Osteocyte (in vitro differentiated cells): ENCODE data around the gene KIF9. TPM values are rescaled to one million over a fixed set of nuclear protein-coding genes. Genes with fewer than 3 reads are reported as not detected.

ENCODE experiments used
- DNase-seq: peaks from one replicate; pipeline ENCODE4 v3.0.0; 2021; ENCODE audit warnings: mixed read lengths; ENCODE audit not compliant: unreplicated experiment; ENCODE audit errors: extremely low spot score
- H3K27ac Mint-ChIP-seq: one replicate; pipeline ENCODE4 v1.8.0; 2021; ENCODE audit warnings: mild to moderate bottlenecking, mixed read lengths; ENCODE audit not compliant: unreplicated experiment
- H3K27me3 Mint-ChIP-seq: one replicate; pipeline ENCODE4 v1.8.0; 2021; ENCODE audit warnings: mixed read lengths; ENCODE audit not compliant: unreplicated experiment
- H3K36me3 Mint-ChIP-seq: one replicate; pipeline ENCODE4 v1.8.0; 2021; ENCODE audit warnings: mixed read lengths; ENCODE audit not compliant: unreplicated experiment
- H3K4me1 Mint-ChIP-seq: one replicate; pipeline ENCODE4 v1.8.0; 2021; ENCODE audit warnings: mixed read lengths; ENCODE audit not compliant: unreplicated experiment
- H3K4me3 Mint-ChIP-seq: one replicate; pipeline ENCODE4 v1.8.0; 2021; ENCODE audit warnings: mild to moderate bottlenecking, moderate library complexity, mixed read lengths; ENCODE audit not compliant: unreplicated experiment
- H3K9me3 Mint-ChIP-seq: one replicate; pipeline ENCODE4 v1.8.0; 2021; ENCODE audit warnings: mixed read lengths; ENCODE audit not compliant: unreplicated experiment
- CTCF ChIP-seq: fragments of 200-600 bp; sonication (generic); IDR thresholded peaks from 2 replicates; pipeline ENCODE4 v1.5.0; 2021; ENCODE audit warnings: antibody characterized with exemption, mild to moderate bottlenecking, moderate library complexity
- total RNA-seq: library from RNA; stranded (reverse); gene quantifications from 2 replicates; pipeline ENCODE4 v1.2.1, GENCODE V29; 2021

KIF9 gene
- total RNA-seq, 1 donor from 2014 or later: 6.2 TPM

DNA sequence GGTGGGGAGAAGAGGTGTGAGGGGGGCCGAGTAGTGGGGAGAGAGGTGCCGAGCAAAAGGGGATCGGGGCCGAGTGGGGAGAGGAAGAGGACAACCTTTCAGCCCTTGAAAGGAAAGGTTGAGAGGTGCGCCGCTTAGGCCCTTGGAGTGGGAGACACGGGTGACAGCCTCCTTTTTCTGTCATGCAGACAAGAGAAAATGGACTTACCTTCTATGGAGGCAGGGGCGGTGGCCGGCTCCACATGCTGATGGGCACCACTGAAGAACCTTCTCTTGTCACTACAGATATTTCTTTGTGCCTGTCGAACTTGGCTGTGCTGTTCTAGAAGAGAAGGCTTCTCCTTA lies 566 bp upstream of the KIF9 start:
- Mint-ChIP-seq H3K36me3 (peaks cover 2% of the 10 kb centered on the region), H3K27ac (peak overlapping the region; percentile 100), H3K4me3 (peak overlapping the region; percentile 98), H3K27me3 (no peaks in the 10 kb centered on the region), H3K4me1 (peaks cover 29% of the 10 kb centered on the region), H3K9me3 (no peaks in the 10 kb centered on the region)
- TF ChIP-seq CTCF: no peak
- DNase-seq: no peak

GRCh38 chr3:47280519-47280918 lies 2.1 kb downstream of the KIF9 start:
- Mint-ChIP-seq H3K36me3 (peaks cover 2% of the 10 kb centered on the region), H3K9me3 (no peaks in the 10 kb centered on the region), H3K4me3 (no peak overlapping the region), H3K4me1 (peaks cover 29% of the 10 kb centered on the region), H3K27me3 (no peaks in the 10 kb centered on the region), H3K27ac (no peak overlapping the region)
- no peak for TF ChIP-seq CTCF
- no peak for DNase-seq

DNA sequence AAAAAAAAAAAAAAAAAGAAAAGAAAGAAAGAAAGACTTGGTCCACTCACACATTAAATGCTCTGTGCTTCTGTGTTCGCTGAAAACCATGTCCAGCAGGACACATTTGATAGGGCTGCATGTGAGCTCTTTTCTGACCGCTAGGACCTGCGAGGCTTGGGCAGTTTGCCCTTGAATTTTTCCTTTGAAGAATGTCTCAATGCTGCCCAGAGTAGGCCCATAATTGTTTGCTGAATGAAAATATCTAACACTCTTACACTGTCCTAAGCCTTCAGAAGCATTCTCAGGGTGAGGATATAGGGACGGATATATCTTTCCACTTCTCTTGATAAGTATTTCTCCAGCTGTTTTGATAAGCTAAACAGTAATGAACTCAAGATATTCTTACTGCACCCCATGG lies 6.0 kb downstream of the KIF9 start:
- Mint-ChIP-seq H3K9me3 (no peaks in the 10 kb centered on the region), H3K27me3 (no peaks in the 10 kb centered on the region), H3K4me1 (peaks cover 6% of the 10 kb centered on the region), H3K27ac (no peak overlapping the region), H3K4me3 (no peak overlapping the region), H3K36me3 (no peaks in the 10 kb centered on the region)
- no peak for TF ChIP-seq CTCF
- no peak for DNase-seq

- Mint-ChIP-seq H3K27ac (no peak overlapping the region), H3K9me3 (no peaks in the 10 kb centered on the region)
These were observed 7.9 kb downstream of the KIF9 start for GRCh38 chr3:47274652-47275051.

DNA sequence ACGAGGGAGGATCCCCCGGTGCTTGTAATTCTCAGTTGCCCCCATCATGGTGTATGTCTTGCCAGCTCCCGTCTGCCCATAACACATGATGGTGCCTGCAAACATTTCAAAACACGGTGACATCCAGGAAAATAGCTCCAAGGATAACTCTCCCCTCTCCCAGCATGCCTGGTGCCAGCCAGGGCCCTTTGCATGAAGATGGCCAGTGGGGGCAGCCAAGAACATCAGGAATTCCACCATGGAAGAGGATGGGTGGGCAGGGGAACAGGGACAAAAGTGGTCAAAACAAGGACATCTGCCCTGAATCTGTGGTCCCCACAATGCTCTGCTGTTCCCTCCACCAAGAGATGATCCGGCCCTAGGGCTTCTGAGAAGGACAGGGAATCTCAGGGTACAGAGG lies 9.0 kb downstream of the KIF9 start:
- TF ChIP-seq CTCF: no peak
- Mint-ChIP-seq H3K4me3 (no peak overlapping the region), H3K36me3 (no peaks in the 10 kb centered on the region), H3K4me1 (no peaks in the 10 kb centered on the region), H3K9me3 (no peaks in the 10 kb centered on the region), H3K27me3 (no peaks in the 10 kb centered on the region), H3K27ac (no peak overlapping the region)
- DNase-seq: no peak

More at GRCh38 chr3:47274652-47275051, 7.9 kb downstream of the KIF9 start:
- TF ChIP-seq CTCF: no peak
- Mint-ChIP-seq H3K36me3 (no peaks in the 10 kb centered on the region), H3K27me3 (no peaks in the 10 kb centered on the region), H3K4me3 (no peak overlapping the region), H3K4me1 (no peaks in the 10 kb centered on the region)
- DNase-seq: no peak
